ENCODE data around the gene SFN.
A peak's percentile ranks its signal among the peaks of the same experiment; 100 is the strongest.

The SFN gene

GRCh38 chr1:26890467-26890796, 27.5 kb downstream of the SFN start:
- TF ChIP-seq CTCF (IDR thresholded peaks at IDR 0.05; ENCODE audit: extremely low read depth, missing control alignments) = no peak
- no peak for DNase-seq (ENCODE audit: low spot score)

- DNase-seq (ENCODE audit: low spot score) = no peak
- no peak for TF ChIP-seq CTCF (IDR thresholded peaks at IDR 0.05; ENCODE audit: extremely low read depth, missing control alignments)
These were observed 31.3 kb downstream of the SFN start for GRCh38 chr1:26894263-26894662.

GRCh38 chr1:26897351-26897750, 34.4 kb downstream of the SFN start:
- DNase-seq (ENCODE audit: low spot score) = no peak
- no peak for TF ChIP-seq CTCF (IDR thresholded peaks at IDR 0.05; ENCODE audit: extremely low read depth, missing control alignments)

GRCh38 chr1:26900001-26900814, 37.3 kb downstream of the SFN start, which contains the start of gene GPATCH3:
GPATCH3 (minus strand) TSS chr1:26900467; CDS start chr1:26900442, 25 bp downstream.
- peak; percentile 90 for DNase-seq (ENCODE audit: low spot score)
- no peak for TF ChIP-seq CTCF (IDR thresholded peaks at IDR 0.05; ENCODE audit: extremely low read depth, missing control alignments)

- DNase-seq (ENCODE audit: low spot score) = no peak
- no peak for TF ChIP-seq CTCF (IDR thresholded peaks at IDR 0.05; ENCODE audit: extremely low read depth, missing control alignments)
These were observed 38.0 kb downstream of the SFN start for GRCh38 chr1:26900815-26901511.

GRCh38 chr1:26907071-26907917, 44.3 kb downstream of the SFN start:
- TF ChIP-seq CTCF (IDR thresholded peaks at IDR 0.05; ENCODE audit: extremely low read depth, missing control alignments) = no peak
- no peak for DNase-seq (ENCODE audit: low spot score)
